GM03348 (cell line): ENCODE data around the gene SPEM3.

Source experiments
- DNase-seq: peaks from one replicate; pipeline ENCODE4 v3.0.0; 2012; ENCODE audit warnings: low spot score

Gene SPEM3

GRCh38 chr17:7403977-7404736 lies 24.5 kb upstream of the SPEM3 start, which contains the start of gene TMEM256:
TSS of gene TMEM256 (minus strand) at chr17:7404097. CDS start at chr17:7404084, 13 bp downstream.
- DNase-seq, result peak; percentile 98

DNA sequence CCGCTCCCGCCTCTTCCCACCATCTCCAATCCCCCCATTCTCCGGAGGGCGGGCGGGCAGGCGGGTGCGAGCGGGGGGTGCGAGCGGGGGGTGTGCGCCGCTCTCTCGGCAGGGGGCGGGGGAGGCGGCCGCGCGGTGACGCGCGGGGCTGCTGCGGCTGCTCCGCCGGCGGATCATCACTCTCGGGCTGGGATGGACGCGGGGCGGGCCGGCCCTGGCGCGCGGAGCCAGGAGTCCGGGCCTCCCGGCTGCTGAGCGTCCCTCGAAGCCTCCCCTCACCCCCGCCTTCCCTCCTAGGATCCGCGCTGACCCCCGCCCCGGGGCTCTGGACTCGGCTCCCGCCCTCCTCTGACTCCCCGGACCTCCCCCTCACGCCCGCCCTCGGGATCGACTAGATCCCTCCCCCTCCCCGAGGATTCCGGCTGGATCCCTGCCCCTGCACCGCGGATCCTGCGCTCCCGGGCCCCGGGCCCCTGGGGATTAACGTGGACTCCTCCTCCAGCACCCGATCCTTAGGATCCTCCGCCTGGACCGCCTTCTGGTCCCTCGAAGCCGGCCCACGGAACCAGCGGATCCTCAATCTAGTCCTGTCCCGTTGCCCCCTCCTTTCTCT lies 23.8 kb upstream of the SPEM3 start:
- DNase-seq, result peak; percentile 91

DNA sequence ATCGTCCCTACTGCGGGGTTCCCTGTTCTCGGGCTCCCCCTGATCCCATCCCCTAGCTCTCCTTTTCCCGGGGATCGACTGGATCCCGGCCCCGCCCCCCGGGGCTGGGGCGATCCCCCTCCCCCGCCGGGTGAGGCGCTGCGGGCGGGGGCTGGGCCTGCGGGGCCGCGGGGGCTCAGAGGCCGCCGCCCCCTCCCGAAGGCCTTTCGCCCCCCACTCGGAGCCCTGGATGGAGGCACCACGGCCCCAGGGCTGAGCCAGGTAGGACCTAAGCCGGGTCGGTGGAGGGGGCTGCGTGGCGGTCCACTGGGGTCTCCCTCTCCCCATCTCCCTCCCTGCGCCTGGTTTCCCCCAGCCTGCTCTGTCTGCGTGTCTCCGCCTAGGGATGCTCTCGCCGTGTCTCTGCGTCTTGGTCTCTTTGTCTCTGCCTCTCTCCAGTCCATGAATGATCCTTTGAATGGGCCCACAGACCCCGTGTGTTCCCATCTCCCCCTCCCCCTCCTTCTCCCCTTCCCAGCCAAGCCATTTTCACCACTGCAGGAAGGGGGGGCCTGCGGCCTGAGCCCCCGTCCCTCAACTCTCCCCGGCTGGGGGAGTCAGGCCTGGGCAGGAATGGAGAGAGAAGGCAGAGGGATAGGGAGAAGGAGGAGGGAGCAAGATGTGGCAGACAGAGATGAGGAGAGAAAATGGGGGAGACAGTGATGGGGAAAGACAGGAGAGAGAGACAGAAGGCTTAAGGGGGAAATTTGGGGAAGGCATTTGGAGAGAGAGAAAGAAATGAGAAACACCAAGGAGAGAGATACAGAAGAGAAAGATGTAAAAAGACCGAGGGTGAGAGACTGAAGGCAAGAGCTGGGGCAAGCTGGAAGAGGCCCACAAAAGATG lies 23.1 kb upstream of the SPEM3 start:
- DNase-seq, result peak; percentile 61

DNA sequence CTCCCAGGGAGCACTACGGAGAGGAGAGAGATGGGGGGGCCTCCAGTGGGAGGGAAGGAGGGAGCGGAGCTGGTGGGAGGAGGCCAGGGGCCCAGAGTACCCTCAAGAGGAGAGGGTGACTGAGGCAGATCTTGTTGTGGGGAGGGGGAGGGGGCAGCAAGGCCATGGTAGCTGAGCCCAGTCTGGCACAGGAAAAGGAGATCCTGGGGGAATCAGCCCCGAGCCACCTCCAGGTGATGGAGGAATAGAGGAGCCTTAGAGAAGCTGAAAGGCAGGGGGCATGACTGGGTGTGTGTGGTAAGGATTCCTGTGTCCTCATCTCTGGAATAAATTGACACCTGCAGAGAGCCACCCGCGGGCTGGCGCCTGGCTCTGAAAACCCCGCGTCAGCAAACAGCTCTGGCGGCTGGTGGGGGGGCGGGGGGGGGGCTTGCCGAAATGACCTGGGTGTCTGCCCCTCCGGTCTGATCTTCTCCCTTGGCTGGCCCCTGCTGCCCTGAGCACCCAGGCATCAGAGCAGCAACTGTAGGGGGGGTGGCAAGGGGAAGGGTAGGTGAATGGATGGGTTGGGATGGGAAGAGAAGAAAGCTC lies 22.3 kb upstream of the SPEM3 start:
- DNase-seq, result no peak

GRCh38 chr17:7407082-7407481 lies 21.6 kb upstream of the SPEM3 start:
- no peak for DNase-seq

- DNase-seq, result no peak
Observed at GRCh38 chr17:7407485-7408251, 21.0 kb upstream of the SPEM3 start, which contains the start of gene NLGN2. TSS of gene NLGN2 (plus strand) at chr17:7407845. CDS start at chr17:7408256, 411 bp downstream.

- DNase-seq, result no peak
Observed at GRCh38 chr17:7408252-7408727, 20.4 kb upstream of the SPEM3 start.

GRCh38 chr17:7408863-7409262 lies 19.8 kb upstream of the SPEM3 start:
- DNase-seq, result no peak

GRCh38 chr17:7409716-7410115 lies 18.9 kb upstream of the SPEM3 start:
- DNase-seq, result no peak

GRCh38 chr17:7410634-7411426 lies 17.8 kb upstream of the SPEM3 start:
- DNase-seq, result no peak

DNA sequence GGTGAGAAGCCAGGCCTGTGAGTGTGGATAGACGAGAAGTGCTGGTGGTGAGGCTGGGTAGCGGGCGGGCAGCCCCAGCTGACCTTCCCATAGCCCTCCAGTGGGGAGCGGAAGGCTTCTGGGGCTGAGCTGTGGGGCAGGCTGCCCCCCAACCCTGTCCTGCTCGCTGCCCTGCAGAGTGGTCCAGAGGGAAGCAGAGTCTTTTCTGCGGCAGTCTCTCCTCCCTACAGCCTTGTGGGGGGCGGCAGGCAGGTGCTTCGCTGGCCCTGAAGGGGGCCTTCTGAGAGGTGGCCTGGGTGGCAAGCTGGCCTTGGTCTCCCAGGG lies 17.3 kb upstream of the SPEM3 start:
- no peak for DNase-seq

DNA sequence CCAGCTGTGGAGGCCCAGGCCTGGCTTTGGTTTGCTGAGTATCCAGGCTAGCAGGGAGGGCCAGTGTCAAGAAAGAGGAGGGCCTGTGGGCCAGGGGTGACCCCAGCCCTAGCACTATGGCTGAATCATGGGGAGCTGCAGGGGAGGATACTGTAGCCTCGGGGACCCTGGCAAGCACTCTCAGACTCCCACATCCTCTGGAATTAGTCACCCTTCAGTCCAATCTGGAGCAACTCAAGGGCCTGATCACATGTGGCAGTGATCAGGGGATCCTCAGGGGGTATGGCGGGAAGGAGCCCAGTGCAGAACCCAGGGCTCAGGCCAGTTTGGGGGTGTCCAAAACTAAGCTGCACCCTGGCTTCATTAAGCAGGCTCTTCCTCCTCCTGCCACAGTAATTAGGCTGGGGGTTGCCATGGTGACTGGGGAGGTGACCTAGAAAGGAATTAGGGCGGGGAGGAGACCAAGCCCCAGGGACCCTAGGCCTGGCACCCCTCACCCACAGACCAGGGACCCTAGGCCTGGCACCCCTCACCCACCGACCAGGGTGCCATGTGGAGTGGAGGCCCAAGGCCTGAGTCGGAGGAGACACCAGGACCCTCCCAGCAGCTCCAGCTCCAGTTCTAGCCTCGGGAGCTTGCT lies 15.2 kb upstream of the SPEM3 start:
- DNase-seq, result peak; percentile 67

GRCh38 chr17:7414837-7415236 lies 13.8 kb upstream of the SPEM3 start:
- no peak for DNase-seq

DNA sequence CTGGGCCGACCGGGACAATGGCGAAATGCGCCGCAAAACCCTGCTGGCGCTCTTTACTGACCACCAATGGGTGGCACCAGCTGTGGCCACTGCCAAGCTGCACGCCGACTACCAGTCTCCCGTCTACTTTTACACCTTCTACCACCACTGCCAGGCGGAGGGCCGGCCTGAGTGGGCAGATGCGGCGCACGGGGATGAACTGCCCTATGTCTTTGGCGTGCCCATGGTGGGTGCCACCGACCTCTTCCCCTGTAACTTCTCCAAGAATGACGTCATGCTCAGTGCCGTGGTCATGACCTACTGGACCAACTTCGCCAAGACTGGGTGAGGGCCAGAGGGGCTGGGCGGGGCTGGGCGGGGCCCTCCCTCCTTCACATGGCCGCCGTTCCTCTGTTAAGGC lies 12.9 kb upstream of the SPEM3 start:
- no peak for DNase-seq

- no peak for DNase-seq
Observed at GRCh38 chr17:7416323-7416722, 12.3 kb upstream of the SPEM3 start.

DNA sequence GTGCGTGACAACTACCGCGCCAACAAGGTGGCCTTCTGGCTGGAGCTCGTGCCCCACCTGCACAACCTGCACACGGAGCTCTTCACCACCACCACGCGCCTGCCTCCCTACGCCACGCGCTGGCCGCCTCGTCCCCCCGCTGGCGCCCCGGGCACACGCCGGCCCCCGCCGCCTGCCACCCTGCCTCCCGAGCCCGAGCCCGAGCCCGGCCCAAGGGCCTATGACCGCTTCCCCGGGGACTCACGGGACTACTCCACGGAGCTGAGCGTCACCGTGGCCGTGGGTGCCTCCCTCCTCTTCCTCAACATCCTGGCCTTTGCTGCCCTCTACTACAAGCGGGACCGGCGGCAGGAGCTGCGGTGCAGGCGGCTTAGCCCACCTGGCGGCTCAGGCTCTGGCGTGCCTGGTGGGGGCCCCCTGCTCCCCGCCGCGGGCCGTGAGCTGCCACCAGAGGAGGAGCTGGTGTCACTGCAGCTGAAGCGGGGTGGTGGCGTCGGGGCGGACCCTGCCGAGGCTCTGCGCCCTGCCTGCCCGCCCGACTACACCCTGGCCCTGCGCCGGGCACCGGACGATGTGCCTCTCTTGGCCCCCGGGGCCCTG lies 11.5 kb upstream of the SPEM3 start:
- no peak for DNase-seq

- no peak for DNase-seq
Observed at GRCh38 chr17:7418472-7419152, 10.0 kb upstream of the SPEM3 start.

- DNase-seq, result no peak
Observed at GRCh38 chr17:7419819-7420610, 8.6 kb upstream of the SPEM3 start, which contains the start of gene SPEM1. TSS of gene SPEM1 (plus strand) at chr17:7420324. CDS start at chr17:7420385, 61 bp downstream.
